GM18870 (cell line): Measurements from ENCODE around the gene THAP10.

Experiments
- ATAC-seq: cut with Tn5 transposase; IDR thresholded peaks from one replicate; pipeline ENCODE4 v1.9.1; 2021; ENCODE audit warnings: moderate library complexity; ENCODE audit not compliant: unreplicated experiment

Gene THAP10

DNA sequence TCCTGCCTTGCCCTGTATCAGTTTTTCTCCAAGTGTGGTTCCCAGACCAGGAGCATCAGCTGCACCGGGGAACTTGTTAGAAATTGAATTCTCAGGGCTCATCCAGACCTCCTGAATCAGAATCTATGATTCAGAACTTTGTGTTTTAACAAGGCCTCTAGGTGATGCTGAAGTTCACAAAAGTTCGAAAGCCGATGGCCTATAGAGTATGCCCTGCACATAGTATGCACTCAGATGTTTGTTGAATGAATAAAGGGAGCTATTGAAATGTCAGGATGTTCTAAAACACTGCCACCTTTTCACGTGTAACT lies 37.6 kb downstream of the THAP10 start:
- ATAC-seq: no peak

DNA sequence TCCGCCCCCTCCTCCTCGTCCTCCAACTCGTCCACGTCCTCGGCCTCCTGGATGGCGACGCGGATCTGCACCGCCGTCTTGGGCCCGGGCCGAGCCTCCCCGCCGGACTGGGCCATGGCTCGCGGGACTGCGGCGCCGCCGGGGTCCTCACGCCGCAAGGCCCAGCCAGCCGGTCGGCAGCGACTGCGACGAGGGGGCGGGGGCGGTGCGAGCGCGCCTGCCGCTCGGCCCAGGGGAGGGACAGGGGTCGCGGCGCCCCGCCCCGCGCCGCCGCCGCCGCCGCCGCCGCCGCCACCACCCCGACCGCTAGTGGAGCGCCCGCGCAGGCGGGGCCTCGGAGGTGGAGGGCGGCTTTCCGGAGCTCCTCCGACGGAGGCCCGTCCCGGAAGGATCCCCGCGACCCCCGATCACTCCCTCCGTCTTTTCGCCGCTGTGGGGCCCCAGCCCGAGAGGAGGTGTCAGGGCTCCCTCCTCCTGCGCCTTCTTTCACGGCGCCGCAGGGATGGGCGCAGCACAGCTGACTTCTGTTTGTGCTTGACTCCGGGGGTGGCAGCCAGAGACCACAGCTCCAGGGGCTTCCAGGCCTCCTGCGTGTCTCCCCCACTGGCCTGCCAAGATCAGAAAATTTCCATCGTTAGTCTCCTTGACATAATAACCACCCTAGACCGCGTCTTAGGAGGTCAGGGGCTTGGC lies 38.1 kb downstream of the THAP10 start, which contains the start of gene LARP6:
Gene LARP6 (minus strand): TSS at position 185 of the 693 bp plus-strand sequence. CDS start 69 bp downstream, at position 116.
- no peak for ATAC-seq

DNA sequence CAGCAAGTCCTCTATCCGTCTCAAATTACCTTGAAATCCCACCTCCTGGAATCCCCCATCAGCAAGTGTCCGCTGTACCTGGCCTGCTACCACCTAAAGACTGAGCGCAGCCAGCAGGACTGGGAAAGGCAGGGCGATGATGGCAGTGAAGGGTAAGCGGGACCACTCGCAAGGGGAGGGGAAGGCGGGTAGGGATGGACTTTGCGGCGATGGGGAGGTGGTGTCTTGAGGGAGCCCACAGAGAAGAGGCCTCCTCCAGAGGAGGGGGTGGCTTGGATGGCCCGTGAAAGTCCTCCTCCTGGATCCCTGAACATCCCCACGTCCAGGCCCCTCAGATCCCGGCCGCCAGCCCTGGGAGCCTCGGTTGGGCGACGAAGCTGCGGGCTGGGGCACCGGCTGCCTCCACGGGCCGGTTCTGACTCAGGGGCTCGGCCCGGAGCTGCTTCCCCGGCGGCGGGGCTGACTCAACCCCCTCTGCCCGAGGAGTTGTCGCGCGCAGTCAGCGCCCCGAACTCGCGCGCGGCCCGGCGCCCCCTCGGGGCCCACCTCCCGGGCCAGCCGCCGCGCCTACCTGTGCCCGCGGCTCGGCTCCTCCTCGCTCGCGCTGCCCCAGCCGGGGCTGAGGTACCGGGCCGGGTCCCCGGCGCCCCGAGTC lies 38.8 kb downstream of the THAP10 start:
- ATAC-seq: no peak

DNA sequence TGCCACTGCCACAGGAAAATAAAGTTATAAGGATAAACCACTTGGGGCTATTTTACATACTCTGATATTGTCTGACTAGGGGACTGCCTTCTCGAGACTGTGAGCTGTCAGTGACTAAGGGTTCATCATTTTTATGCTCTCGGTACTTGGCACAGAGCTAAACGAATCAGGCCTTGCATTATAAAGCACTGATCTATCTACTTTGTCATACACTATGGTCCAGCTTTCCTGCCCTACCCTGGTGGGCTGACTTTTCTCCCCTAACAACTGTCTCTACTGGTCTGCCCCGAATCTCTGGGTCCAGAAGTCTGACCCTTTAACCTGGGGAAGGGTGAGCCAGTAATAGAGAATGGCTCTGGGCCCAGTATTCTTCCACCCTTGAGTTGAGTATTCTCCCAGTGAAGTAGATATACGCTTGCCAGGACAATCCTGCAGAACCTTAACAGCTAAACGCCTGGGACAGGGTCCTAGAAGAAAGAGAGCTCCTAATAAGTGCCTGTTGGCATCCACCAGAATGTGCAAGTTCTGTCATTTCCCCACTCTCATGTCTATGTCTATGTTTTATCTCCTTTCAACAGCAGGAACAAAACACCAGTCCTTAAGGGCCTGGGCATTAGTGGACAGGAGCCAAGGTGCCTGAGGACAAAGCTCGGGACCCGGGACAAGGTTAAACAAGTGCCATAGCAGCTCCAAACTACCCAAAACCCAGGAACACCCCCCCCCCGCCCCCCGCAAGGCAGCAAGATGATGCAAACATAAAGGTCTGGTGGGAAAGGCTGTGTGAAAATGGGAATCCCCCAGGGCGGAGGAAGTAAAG lies 39.5 kb downstream of the THAP10 start:
- ATAC-seq: no peak

DNA sequence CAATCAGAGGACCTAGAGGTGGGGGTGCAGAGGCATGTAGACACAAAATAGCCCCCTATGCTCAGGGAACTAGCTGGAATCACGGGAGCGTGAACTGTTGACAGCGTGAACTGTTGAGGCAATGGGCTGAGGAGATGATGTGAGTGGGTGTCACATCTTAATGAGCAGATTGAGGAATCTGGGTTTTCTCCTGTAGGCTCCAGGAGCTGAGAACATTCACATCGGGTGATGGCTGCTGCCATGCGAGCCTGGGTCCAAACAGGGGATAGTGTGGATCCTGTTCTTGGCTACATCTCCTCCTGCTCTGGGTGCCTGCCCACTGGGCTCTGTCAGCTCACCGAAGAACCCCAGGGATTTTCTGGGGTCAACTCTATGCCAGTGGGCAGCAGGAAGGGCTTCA lies 40.3 kb downstream of the THAP10 start:
- no peak for ATAC-seq

DNA sequence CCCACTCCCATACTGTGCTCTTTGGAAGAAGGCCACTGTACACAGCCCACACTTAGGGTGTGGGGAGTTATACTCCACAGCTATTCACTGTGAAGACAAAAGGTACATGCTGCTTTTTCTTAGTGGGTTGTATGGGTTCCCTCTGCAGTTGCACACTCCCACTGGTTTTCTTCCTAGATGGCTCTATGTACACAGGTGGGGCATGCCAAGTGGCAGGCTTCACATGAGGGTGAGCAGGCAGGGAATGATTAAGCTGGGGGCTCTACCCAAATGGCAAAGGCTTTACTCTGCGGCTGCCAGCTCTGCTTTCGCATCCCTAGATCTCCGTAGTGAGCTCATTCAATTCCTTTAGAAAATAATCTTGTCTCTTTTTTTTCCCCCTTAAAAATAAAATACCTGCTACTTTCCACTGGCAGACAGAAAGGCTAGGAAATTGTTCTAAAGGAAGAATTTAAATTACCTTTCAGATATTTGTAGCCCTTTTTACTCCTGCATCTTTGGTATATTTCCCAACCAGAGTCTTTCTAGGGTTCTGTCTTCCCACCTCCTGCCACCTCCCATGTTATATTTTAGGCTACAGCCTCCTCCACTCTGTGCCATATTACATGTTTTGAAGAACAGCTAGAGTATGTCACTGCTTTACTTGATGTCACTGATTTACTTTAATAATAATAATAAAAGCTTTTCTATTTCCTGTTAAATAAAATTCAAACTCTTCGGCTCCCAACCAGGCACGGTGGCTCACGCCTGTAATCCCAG lies 46.5 kb downstream of the THAP10 start:
- no peak for ATAC-seq

DNA sequence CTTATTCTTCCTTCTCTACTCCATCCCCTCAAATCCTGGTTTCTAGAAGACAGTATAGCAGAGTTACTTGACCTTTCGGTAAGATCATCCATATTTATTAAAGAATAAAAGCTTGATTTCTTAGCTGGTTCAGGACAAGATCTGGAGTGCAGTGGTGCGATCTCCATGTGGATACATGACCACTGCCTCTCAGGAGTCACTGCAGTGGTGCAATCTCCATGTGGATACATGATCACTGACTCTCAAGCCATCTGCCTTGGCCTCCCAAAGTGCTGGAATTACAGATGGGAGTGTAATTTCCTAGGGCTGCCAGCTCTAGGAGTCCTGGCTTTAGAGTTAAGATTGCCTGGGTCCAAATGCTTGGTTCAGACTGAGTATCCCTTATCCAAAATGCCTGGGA lies 54.8 kb downstream of the THAP10 start:
- no peak for ATAC-seq

DNA sequence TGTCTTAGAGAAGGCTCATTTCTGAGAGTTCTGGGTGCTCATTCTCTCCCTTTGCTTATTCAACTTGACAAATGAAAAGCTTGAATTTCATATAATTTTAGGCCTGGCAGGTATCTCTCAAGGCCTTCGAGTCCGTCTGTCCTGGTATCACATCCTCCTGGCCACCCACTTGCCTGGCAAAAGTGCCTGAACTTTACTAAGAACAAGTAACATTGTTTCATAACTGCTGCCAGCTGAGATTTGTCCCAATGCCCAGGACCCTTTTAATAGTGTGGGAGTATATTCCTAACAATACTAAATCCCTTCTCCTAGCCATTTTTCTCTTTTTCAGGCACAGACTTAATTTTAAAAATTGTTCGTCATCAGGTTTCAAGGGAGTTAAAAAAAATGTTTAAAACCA lies 56.4 kb downstream of the THAP10 start:
- ATAC-seq: no peak

DNA sequence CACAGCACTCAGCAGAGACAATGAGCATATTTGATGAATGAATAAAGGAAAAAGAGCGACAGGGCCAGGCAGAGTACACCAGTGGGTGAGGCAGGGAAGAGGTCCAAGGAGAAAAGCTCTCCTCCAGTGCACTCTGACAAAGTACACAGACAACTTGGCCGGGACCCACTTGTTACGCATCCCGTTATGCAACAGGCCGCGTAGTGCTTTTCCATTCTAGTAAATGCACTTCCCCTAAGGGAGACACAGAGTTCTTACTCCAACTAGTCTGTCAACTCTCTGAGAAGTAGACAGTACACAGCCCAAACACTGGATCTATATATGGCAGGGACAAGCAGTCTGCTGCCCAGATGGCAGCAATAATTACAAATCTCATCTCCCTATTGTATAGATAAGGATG lies 56.8 kb downstream of the THAP10 start:
- ATAC-seq: no peak

DNA sequence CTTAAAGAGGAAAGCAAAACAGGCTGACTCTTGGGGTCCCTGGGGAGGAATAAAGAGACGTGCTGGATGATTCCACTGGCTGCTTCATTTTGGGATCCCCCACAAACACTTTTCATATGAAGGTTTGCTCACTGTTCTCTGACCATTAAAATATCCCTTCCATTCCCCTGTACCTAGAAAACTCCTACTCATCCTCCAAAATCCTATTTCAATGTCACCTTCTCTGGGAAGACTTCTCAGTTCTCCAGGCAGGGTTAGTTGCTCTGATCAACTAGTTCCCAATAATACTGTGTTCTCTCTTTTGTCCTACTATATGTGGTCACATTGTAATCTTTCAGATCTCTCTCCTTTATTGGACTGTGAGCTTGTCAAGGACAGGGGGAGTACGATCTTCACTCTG lies 57.2 kb downstream of the THAP10 start:
- ATAC-seq: no peak

DNA sequence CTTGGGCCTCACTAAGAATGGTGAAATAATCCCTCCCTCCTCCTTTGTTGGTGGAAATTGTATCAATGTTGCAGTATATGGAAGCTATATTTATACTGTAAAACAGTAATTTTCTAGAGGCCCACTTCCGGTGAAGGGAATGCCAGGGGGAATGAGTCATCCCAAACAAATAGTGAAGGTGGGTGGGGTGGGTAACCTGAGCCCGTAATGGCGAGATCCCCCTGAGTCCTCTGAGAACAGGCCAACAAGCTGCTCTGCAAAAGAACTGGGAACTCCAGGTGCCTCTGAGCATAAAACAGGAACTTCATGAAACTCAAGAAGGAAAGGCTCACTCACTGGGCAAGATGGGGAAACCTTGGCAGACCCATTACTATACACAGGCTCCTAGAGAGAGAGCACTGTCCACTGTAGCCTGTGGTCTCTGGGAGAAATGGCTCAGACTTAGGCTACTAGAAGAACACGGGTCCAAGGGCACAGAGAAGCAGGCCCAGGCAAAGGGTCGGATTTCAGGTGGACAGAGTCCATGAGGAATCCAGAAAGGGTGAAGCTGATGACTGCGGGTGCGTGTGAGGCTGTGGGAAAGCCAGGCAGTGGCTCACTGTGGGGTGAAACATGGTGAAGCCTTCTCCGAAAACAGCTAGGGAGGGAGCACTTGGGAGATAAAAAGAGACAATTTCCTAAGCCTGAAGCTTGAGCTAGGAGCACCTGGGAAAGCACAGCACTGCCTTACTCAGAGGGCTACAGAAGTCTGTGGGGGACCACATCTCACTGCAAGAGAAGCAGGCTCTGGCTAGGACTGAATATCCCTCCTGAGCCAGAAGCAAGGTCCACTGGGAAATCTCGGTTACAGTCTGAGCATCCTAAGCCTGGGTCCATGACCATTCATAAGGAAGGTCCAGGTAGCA lies 58.1 kb downstream of the THAP10 start:
- no peak for ATAC-seq

DNA sequence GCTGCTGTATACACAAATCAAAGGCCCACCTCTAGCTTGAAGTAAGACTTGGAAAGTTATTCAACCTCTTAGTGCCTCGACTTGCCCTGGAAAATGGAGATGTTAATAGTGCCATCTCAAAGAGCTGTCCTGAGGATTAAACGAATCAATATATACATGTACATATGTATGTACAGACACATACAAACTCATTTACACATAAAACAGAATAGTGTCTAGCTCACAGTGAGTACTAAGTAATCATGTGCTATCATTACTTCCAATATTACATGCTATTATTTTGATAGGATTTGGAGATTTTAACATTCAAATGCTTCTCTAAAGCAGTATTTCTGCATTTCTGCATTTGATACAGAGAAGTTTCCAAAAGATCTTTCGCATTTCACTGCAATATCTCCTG lies 58.8 kb downstream of the THAP10 start:
- ATAC-seq: no peak

DNA sequence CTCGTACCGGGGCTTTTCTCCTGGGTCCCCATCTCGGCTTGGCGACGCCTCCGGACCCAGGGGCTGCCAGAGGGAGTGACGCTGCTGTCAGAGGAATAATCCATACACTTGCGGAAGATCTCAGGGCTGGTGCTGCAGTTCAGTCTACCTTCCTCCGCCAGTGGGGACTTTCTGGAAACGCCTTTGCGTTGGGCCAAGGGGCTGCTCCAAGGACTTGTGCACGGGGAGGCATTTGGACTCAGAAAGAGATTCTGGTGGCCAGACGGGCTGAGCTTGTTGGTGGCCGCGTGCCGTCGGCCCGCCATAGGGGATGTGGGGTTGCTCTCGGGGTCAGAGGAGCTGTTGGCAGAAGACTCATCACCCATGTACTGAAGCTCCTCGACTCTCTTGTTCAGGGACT lies 60.1 kb downstream of the THAP10 start:
- no peak for ATAC-seq
